PC-3 (cell line): Measurements from ENCODE around the gene CAST. TPM values are rescaled to one million over a fixed set of nuclear protein-coding genes. Genes with fewer than 3 reads are reported as not detected.

Source experiments
- ATAC-seq: fragments of 200-7000 bp; cut with Tn5 transposase; 2 replicates; pipeline ENCODE4 v1.9.1; 2020; ENCODE audit warnings: mild to moderate bottlenecking, moderate library complexity
- BruUV-seq: library from RNA; stranded (reverse); fragments of 400-500 nt; replicated peaks from 2 replicates; lab custom pipeline; 2021; lab: Mats Ljungman, UMichigan
- CTCF ChIA-PET: fragments of 300-600 bp; sonication (Branson Sonifier 250); formaldehyde crosslinking; loops from one replicate; lab custom pipeline; 2022; ENCODE audit warnings: antibody characterized with exemption; lab: Charles Lee
- POLR2A ChIA-PET: fragments of 300-600 bp; sonication (Branson Sonifier 250); formaldehyde crosslinking; loops from one replicate; lab custom pipeline; 2022; ENCODE audit warnings: antibody characterized with exemption; ENCODE audit not compliant: unreplicated experiment; lab: Charles Lee
- DNase-seq: peaks from one replicate; pipeline ENCODE4 v3.0.0-alpha.2; 2015
- H2AFZ ChIP-seq: fragments of 300-600 bp; sonication (generic); 2 replicates; pipeline ENCODE4 v1.6.0; 2016; ENCODE audit warnings: antibody characterized with exemption, low read length
- H3F3A ChIP-seq: fragments of 300-600 bp; sonication (generic); one replicate; pipeline ENCODE4 v1.6.0; 2017; ENCODE audit warnings: antibody characterized with exemption, low read length, control low read depth, mild to moderate bottlenecking; ENCODE audit not compliant: unreplicated experiment
- H3K27ac ChIP-seq: fragments of 300-600 bp; sonication (generic); 2 replicates; pipeline ENCODE4 v1.5.1; 2016; ENCODE audit warnings: mild to moderate bottlenecking, low read length
- H3K27me3 ChIP-seq: fragments of 300-600 bp; sonication (generic); 2 replicates; pipeline ENCODE4 v1.6.1; 2016; ENCODE audit warnings: low read length, mixed read lengths
- H3K36me3 ChIP-seq: fragments of 300-600 bp; sonication (generic); 2 replicates; pipeline ENCODE4 v1.6.1; 2016; ENCODE audit warnings: low read depth, mixed run types, low read length, mixed read lengths
- H3K4me1 ChIP-seq: fragments of 300-600 bp; sonication (generic); 2 replicates; pipeline ENCODE4 v1.5.1; 2016; ENCODE audit warnings: low read length; ENCODE audit not compliant: insufficient read depth
- H3K4me2 ChIP-seq: fragments of 300-600 bp; sonication (generic); 2 replicates; pipeline ENCODE4 v1.6.0; 2016; ENCODE audit warnings: low read length
- H3K4me3 ChIP-seq: fragments of 300-600 bp; sonication (generic); 2 replicates; pipeline ENCODE4 v1.5.1; 2016; ENCODE audit warnings: mild to moderate bottlenecking, low read length, mixed read lengths
- H3K79me2 ChIP-seq: fragments of 300-600 bp; sonication (generic); 2 replicates; pipeline ENCODE4 v1.6.1; 2017; ENCODE audit warnings: low read length, mixed read lengths
- H3K9ac ChIP-seq: fragments of 300-600 bp; sonication (generic); 2 replicates; pipeline ENCODE4 v1.6.0; 2016; ENCODE audit warnings: mild to moderate bottlenecking, low read length
- H3K9me2 ChIP-seq: fragments of 300-600 bp; sonication (generic); replicated peaks from 2 replicates; pipeline ENCODE4 v1.6.1; 2016; ENCODE audit warnings: mixed run types, low read length, mixed read lengths
- H3K9me3 ChIP-seq: fragments of 300-600 bp; sonication (generic); 2 replicates; pipeline ENCODE4 v1.6.1; 2016; ENCODE audit warnings: low read length, mixed read lengths
- H4K20me1 ChIP-seq: fragments of 300-600 bp; sonication (generic); 2 replicates; pipeline ENCODE4 v1.6.1; 2016; ENCODE audit warnings: low read length, mixed read lengths
- CTCF ChIP-seq: fragments of 300-600 bp; sonication (generic); conservative IDR thresholded peaks from 2 replicates; pipeline ENCODE4 v1.5.1; 2017; ENCODE audit warnings: antibody characterized with exemption, low read depth, mild to moderate bottlenecking, low read length
- EZH2 ChIP-seq: fragments of 300-600 bp; sonication (generic); IDR thresholded peaks from one replicate; pipeline ENCODE4 v1.6.1; 2017; ENCODE audit warnings: antibody characterized with exemption, mild to moderate bottlenecking, low read length; ENCODE audit not compliant: unreplicated experiment
- EZH2phosphoT487 ChIP-seq: fragments of 300-600 bp; sonication (generic); IDR thresholded peaks from 2 replicates; pipeline ENCODE4 v1.6.1; 2018; ENCODE audit warnings: mild to moderate bottlenecking, antibody characterized with exemption, low read length, borderline replicate concordance
- intact Hi-C: fragments of 100-400 bp; cut with micrococcal nuclease; formaldehyde crosslinking; loops from 2 replicates; pipeline ENCODE4 v1.9.0; 2023
- total RNA-seq: library from RNA; depleted of rRNA; stranded (reverse); fragments of >200 nt; gene quantifications from 2 replicates; pipeline ENCODE4 v1.2.3, GENCODE V29; 2014

CAST gene
- total RNA-seq, 1 experiment from 2014 or later, result 73.2 TPM

GRCh38 chr5:96664669-96665068 is 2.5 kb downstream of the CAST start:
- ChIA-PET POLR2A (no interaction called here), CTCF (no interaction called here)
- no peaks in the 10 kb centered on the region for H3K27me3 ChIP-seq
- peak overlapping the region; percentile 94; the same call in 1 of the 2 replicates for H3K4me3 ChIP-seq
- DNase-seq (no peak), ATAC-seq (no peak)
- intact Hi-C loops, result no loop called here
- peaks cover 39% of the 10 kb centered on the region for H4K20me1 ChIP-seq
- H3K4me1 ChIP-seq, result peaks cover 32% of the 10 kb centered on the region
- no TSS peak for BruUV-seq
- H3K4me2 ChIP-seq, result peak overlapping the region; percentile 87
- H3K9ac ChIP-seq, result no peak overlapping the region
- H3K79me2 ChIP-seq, result peaks cover 65% of the 10 kb centered on the region
- no peak overlapping the region for H2AFZ ChIP-seq
- H3K36me3 ChIP-seq, result no peaks in the 10 kb centered on the region
- no peak overlapping the region for H3K27ac ChIP-seq
- no peaks in the 10 kb centered on the region for H3K9me3 ChIP-seq
- peaks cover 4% of the 10 kb centered on the region for H3F3A ChIP-seq
- H3K9me2 ChIP-seq, result no peaks in the 10 kb centered on the region
- TF ChIP-seq CTCF (no peak), EZH2phosphoT487 (no peak), EZH2 (no peak)

- Histone ChIP-seq H3K4me1 (peaks cover 12% of the 10 kb centered on the region), H4K20me1 (peaks cover 39% of the 10 kb centered on the region), H3K27me3 (no peaks in the 10 kb centered on the region), H2AFZ (no peak overlapping the region), H3K4me3 (no peak overlapping the region), H3K9ac (no peak overlapping the region), H3K79me2 (peaks cover 97% of the 10 kb centered on the region), H3K9me3 (no peaks in the 10 kb centered on the region), H3K27ac (no peak overlapping the region), H3K9me2 (no peaks in the 10 kb centered on the region), H3F3A (no peaks in the 10 kb centered on the region), H3K36me3 (no peaks in the 10 kb centered on the region), H3K4me2 (no peak overlapping the region)
- ChIA-PET CTCF (no interaction called here), POLR2A (no interaction called here)
- intact Hi-C loops, result no loop called here
- no TSS peak for BruUV-seq
- TF ChIP-seq EZH2phosphoT487, result no peak
- no peak for TF ChIP-seq CTCF
- no peak for TF ChIP-seq EZH2
- no peak for ATAC-seq
- no peak for DNase-seq
Observed at GRCh38 chr5:96668725-96669124, 6.5 kb downstream of the CAST start.

GRCh38 chr5:96669909-96670308 is 7.7 kb downstream of the CAST start:
- CTCF ChIA-PET, result no interaction called here
- POLR2A ChIA-PET, result no interaction called here
- Histone ChIP-seq H3K9ac (no peak overlapping the region), H3K27ac (no peak overlapping the region), H4K20me1 (peaks cover 28% of the 10 kb centered on the region), H3K27me3 (no peaks in the 10 kb centered on the region), H3K4me2 (no peak overlapping the region), H3K4me1 (no peaks in the 10 kb centered on the region), H3K4me3 (no peak overlapping the region), H3F3A (no peaks in the 10 kb centered on the region), H3K79me2 (peaks cover 96% of the 10 kb centered on the region), H3K9me2 (no peaks in the 10 kb centered on the region), H2AFZ (no peak overlapping the region), H3K36me3 (no peaks in the 10 kb centered on the region), H3K9me3 (no peaks in the 10 kb centered on the region)
- ATAC-seq (no peak), DNase-seq (no peak)
- TF ChIP-seq CTCF (no peak), EZH2phosphoT487 (no peak), EZH2 (no peak)
- BruUV-seq, result no TSS peak
- intact Hi-C loops, result no loop called here
